ENCODE data around the gene SEMA4A. TPM values are rescaled to one million over a fixed set of nuclear protein-coding genes. Genes with fewer than 3 reads are reported as not detected.

SEMA4A gene
- polyA plus RNA-seq, 1 of the 3 experiments (the other 2 are of a cell fraction): 1.3 TPM

DNA sequence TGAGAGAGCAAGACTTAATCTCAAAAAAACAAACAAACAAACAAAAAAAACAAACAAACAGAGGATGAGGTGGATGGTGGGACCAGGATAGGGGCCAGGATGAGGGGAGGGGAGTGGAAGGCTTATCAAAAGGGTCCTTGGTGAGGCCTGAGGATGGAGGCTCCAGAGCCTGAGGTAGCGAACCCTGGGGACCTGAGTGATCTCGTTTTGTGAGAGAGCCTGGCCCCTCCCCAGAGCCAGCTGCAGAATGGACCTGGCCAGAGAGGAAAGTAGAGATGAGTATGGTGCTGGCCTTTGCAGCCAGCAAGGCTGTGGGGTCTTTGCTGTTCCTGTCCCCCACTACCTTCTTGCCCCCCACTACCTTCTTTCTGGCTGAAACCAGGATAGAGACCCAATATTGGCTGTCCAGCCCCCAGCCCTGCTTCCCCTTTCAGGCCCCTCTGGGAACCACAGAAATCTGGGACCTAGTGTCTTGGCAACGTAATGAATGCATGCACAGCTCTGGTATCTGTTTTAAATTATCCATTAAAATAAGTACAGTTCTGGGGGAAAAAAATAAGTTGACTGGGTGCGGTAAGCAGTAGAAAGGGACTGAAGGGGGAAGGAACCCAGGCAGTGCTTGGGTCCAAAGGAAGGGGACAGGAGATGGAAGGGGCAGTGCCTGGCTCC lies 40.0 kb upstream of the SEMA4A start:
- H3K4me2 ChIP-seq: peak overlapping the region; percentile 95
- 27% methylated on average over 4 of the region's 4 CpGs for WGBS (ENCODE audit: low lambda C conversion rate)
- no peak overlapping the region for H2AFZ ChIP-seq (ENCODE audit: low read depth)
- peak overlapping the region; percentile 93 to 100 for H3K27ac ChIP-seq (ENCODE audit: low read depth in 2 of 2, low read length in 1 of 2)
- H3K9me3 ChIP-seq: no peaks in the 10 kb centered on the region
- CTCF ChIA-PET: interaction anchor here (0.9 to 40.5 kb wide), 5 partner anchors 10 to 112 kb away, joined by 4 to 1559 read pairs (median 11); partner anchors contain the start of gene MEX3A
- peak; percentile 50 for DNase-seq
- peak overlapping the region; percentile 74 to 94; a peak in 3 of 4 replicates for H3K4me3 ChIP-seq (ENCODE audit: low read depth in 2 of 2, low read length in 1 of 2)
- peaks cover 42% of the 10 kb centered on the region for H3F3A ChIP-seq (replicated peaks; ENCODE audit: insufficient read depth)
- POLR2A ChIA-PET: interaction anchor here (0.9 to 2.3 kb wide), 7 partner anchors 9 to 793 kb away, joined by 3 to 8 read pairs (median 5); partner anchors contain the start of genes MEX3A and RUSC1
- no peaks in the 10 kb centered on the region for H3K9me2 ChIP-seq
- TF ChIP-seq TCF12 (IDR thresholded peaks at IDR 0.05) (peak; percentile 73), EZH2phosphoT487 (IDR thresholded peaks at IDR 0.05; ENCODE audit: borderline replicate concordance, low read depth) (no peak), CHD2 (IDR thresholded peaks at IDR 0.05; ENCODE audit: low read length, partially characterized antibody) (peak; percentile 33), YY1 (IDR thresholded peaks at IDR 0.05; ENCODE audit: low read depth) (no peak), RCOR1 (IDR thresholded peaks at IDR 0.05; ENCODE audit: low read length) (0 out of 2 replicates have a peak, but pooled peaks have one; percentile 22), SMC3 (IDR thresholded peaks at IDR 0.05; ENCODE audit: low read depth, low read length) (0 out of 2 replicates have a peak, but pooled peaks have one; percentile 6), GATA2 (CRISPR knock-in tag; IDR thresholded peaks at IDR 0.05) (no peak)
- H3K79me2 ChIP-seq (ENCODE audit: insufficient read depth): peaks cover 47% of the 10 kb centered on the region
- no peaks in the 10 kb centered on the region for H3K27me3 ChIP-seq (ENCODE audit: insufficient read depth)
- H3K4me1 ChIP-seq (ENCODE audit: control insufficient read depth in 1 of 2, insufficient read depth in 2 of 2, low read depth in 1 of 2, low read length in 1 of 2): peaks cover 19 to 38% of the 10 kb centered on the region in 2 experiments; a peak in 3 of 4 replicates
- H3K36me3 ChIP-seq (replicated peaks in 1 of 2; ENCODE audit: control insufficient read depth in 1 of 2, insufficient read depth in 2 of 2, low read length in 1 of 2): peaks cover 0 to 26% of the 10 kb centered on the region in 2 experiments
- peaks cover 38% of the 10 kb centered on the region for H4K20me1 ChIP-seq (ENCODE audit: insufficient read depth)
- H3K9ac ChIP-seq: peak overlapping the region; percentile 100

- Histone ChIP-seq H3K4me3 (ENCODE audit: low read depth in 2 of 2, low read length in 1 of 2) (peak within 1 kb of the TSS; percentile 74 to 94), H3K9me2 (no peaks in the 10 kb centered on the region), H3K4me1 (ENCODE audit: control insufficient read depth in 1 of 2, insufficient read depth in 2 of 2, low read depth in 1 of 2, low read length in 1 of 2) (peaks cover 28 to 42% of the 10 kb centered on the region in 2 experiments; a peak in 3 of 4 replicates), H3K9ac (peak within 1 kb of the TSS; percentile 100), H3K9me3 (no peaks in the 10 kb centered on the region), H4K20me1 (ENCODE audit: insufficient read depth) (peaks cover 47% of the 10 kb centered on the region), H3K79me2 (ENCODE audit: insufficient read depth) (peaks cover 56% of the 10 kb centered on the region), H2AFZ (ENCODE audit: low read depth) (no peak within 1 kb of the TSS), H3K27me3 (ENCODE audit: insufficient read depth) (no peaks in the 10 kb centered on the region), H3F3A (replicated peaks; ENCODE audit: insufficient read depth) (peaks cover 51% of the 10 kb centered on the region), H3K36me3 (replicated peaks in 1 of 2; ENCODE audit: control insufficient read depth in 1 of 2, insufficient read depth in 2 of 2, low read length in 1 of 2) (peaks cover 0 to 35% of the 10 kb centered on the region in 2 experiments), H3K27ac (ENCODE audit: low read depth in 2 of 2, low read length in 1 of 2) (peak within 1 kb of the TSS; percentile 93 to 100), H3K4me2 (peak within 1 kb of the TSS; percentile 95)
- 1% methylated on average over 10 of the region's 37 CpGs for WGBS (ENCODE audit: low lambda C conversion rate)
- POLR2A ChIA-PET: interaction anchor here (0.9 to 2.3 kb wide), 8 partner anchors 9 to 794 kb away, joined by 3 to 8 read pairs (median 4); partner anchors contain the start of genes MEX3A and RUSC1
- DNase-seq: peak; percentile 87
- CTCF ChIA-PET: interaction anchor here (1.8 to 40.5 kb wide), 4 partner anchors 11 to 111 kb away, joined by 7 to 1559 read pairs (median 72); partner anchors contain the start of gene MEX3A
- TF ChIP-seq FOXM1 (IDR thresholded peaks at IDR 0.05; ENCODE audit: low read depth) (peak; percentile 75; the same call in 1 of the 2 replicates), GATA2 (CRISPR knock-in tag; IDR thresholded peaks at IDR 0.05) (no peak), CHD2 (IDR thresholded peaks at IDR 0.05; ENCODE audit: low read length, partially characterized antibody) (peak; percentile 38), MAX (IDR thresholded peaks at IDR 0.05; ENCODE audit: low read depth) (peak; percentile 94), SMC3 (IDR thresholded peaks at IDR 0.05; ENCODE audit: low read depth, low read length) (no peak), RXRA (IDR thresholded peaks at IDR 0.05; ENCODE audit: borderline replicate concordance, low read depth) (peak; percentile 86; the same call in 1 of the 2 replicates), ELF1 (IDR thresholded peaks at IDR 0.05) (no peak), RCOR1 (IDR thresholded peaks at IDR 0.05; ENCODE audit: low read length) (no peak), TAF1 (IDR thresholded peaks at IDR 0.05; ENCODE audit: borderline replicate concordance, low read depth, low read length) (peak; percentile 99), EZH2phosphoT487 (IDR thresholded peaks at IDR 0.05; ENCODE audit: borderline replicate concordance, low read depth) (no peak), YY1 (IDR thresholded peaks at IDR 0.05; ENCODE audit: low read depth) (no peak), TEAD4 (IDR thresholded peaks at IDR 0.05; ENCODE audit: borderline replicate concordance, insufficient read depth) (no peak), RFX5 (IDR thresholded peaks at IDR 0.05; ENCODE audit: low read length) (no peak), JUND (IDR thresholded peaks at IDR 0.05) (peak; percentile 98), RAD21 (IDR thresholded peaks at IDR 0.05; ENCODE audit: low read length) (no peak), NFIC (IDR thresholded peaks at IDR 0.05; ENCODE audit: borderline replicate concordance) (peak; percentile 98), SIN3A (IDR thresholded peaks at IDR 0.05; ENCODE audit: borderline replicate concordance, low read depth, low read length) (peak; percentile 89), EP300 (IDR thresholded peaks at IDR 0.05; ENCODE audit: borderline replicate concordance in 1 of 2, low read depth in 1 of 2, low read length in 1 of 2) (peak in 1 of 2 experiments; percentile 88; a peak in 1 of 4 replicates), FOXJ3 (CRISPR knock-in tag; IDR thresholded peaks at IDR 0.05) (no peak), NRF1 (IDR thresholded peaks at IDR 0.05; ENCODE audit: low read depth, low read length) (no peak)
- TF ChIP-seq, protein P1, sequence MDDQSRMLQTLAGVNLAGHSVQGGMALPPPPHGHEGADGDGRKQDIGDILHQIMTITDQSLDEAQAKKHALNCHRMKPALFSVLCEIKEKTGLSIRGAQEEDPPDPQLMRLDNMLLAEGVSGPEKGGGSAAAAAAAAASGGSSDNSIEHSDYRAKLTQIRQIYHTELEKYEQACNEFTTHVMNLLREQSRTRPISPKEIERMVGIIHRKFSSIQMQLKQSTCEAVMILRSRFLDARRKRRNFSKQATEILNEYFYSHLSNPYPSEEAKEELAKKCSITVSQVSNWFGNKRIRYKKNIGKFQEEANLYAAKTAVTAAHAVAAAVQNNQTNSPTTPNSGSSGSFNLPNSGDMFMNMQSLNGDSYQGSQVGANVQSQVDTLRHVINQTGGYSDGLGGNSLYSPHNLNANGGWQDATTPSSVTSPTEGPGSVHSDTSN (IDR thresholded peaks at IDR 0.05): peak; percentile 87
- TF ChIP-seq, protein P2, sequence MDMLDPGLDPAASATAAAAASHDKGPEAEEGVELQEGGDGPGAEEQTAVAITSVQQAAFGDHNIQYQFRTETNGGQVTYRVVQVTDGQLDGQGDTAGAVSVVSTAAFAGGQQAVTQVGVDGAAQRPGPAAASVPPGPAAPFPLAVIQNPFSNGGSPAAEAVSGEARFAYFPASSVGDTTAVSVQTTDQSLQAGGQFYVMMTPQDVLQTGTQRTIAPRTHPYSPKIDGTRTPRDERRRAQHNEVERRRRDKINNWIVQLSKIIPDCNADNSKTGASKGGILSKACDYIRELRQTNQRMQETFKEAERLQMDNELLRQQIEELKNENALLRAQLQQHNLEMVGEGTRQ (IDR thresholded peaks at IDR 0.05; ENCODE audit: borderline replicate concordance, low read depth, low read length): peak; percentile 41
Measured at GRCh38 chr1:156114101-156114918, 39.1 kb upstream of the SEMA4A start, which contains the start of gene LMNA. Gene LMNA, plus strand, starts transcription at chr1:156114711. Its CDS starts 208 bp downstream, at chr1:156114919.
